IMR-90 (cell line): ENCODE results near the gene FANCF. TPM values are rescaled to one million over a fixed set of nuclear protein-coding genes. Genes with fewer than 3 reads are reported as not detected.

ENCODE experiments used
- ATAC-seq: fragments of 200-7000 bp; cut with Tn5 transposase; 2 replicates; pipeline ENCODE4 v1.9.1; 2020; ENCODE audit warnings: low read depth, mild to moderate bottlenecking, moderate library complexity
- BruUV-seq: library from RNA; stranded (reverse); fragments of 400-500 nt; replicated peaks from 2 replicates; lab custom pipeline; 2021; lab: Mats Ljungman, UMichigan
- CTCF ChIA-PET: fragments of 300-600 bp; formaldehyde crosslinking; extraction: SDS; loops from one replicate; lab custom pipeline; 2021; ENCODE audit warnings: antibody characterized with exemption; lab: Yijun Ruan, JAX
- POLR2A ChIA-PET: fragments of 300-600 bp; sonication (Branson Sonifier 250); formaldehyde crosslinking; loops from one replicate; lab custom pipeline; 2022; ENCODE audit warnings: antibody characterized with exemption; ENCODE audit not compliant: unreplicated experiment; lab: Charles Lee
- DNase-seq: peaks from one replicate; pipeline ENCODE4 v3.0.0; 2013
- H2AFZ ChIP-seq: replicated peaks from 2 replicates; pipeline ENCODE3; 2013; ENCODE audit warnings: low read length, mild to moderate bottlenecking; ENCODE audit not compliant: poor library complexity
- H2AK5ac ChIP-seq: 2 replicates; pipeline ENCODE4 v1.6.1; 2013; ENCODE audit warnings: low read depth, low read length, inconsistent platforms
- H2AK9ac ChIP-seq: replicated peaks from 2 replicates; pipeline ENCODE3; 2013; ENCODE audit warnings: mild to moderate bottlenecking, low read depth, low read length, moderate library complexity; ENCODE audit not compliant: poor library complexity
- H2BK120ac ChIP-seq: 2 replicates; pipeline ENCODE4 v1.6.1; 2013; ENCODE audit warnings: low read depth, low read length, inconsistent platforms
- H2BK15ac ChIP-seq: 3 replicates; pipeline ENCODE4 v1.6.1; 2013; ENCODE audit warnings: low read depth, low read length, inconsistent platforms
- H2BK20ac ChIP-seq: 2 replicates; pipeline ENCODE4 v1.6.1; 2013; ENCODE audit warnings: low read depth, mild to moderate bottlenecking, inconsistent platforms, low read length, moderate library complexity
- H2BK5ac ChIP-seq: 2 replicates; pipeline ENCODE4 v1.6.1; 2013; ENCODE audit warnings: mild to moderate bottlenecking, low read depth, low read length, inconsistent platforms; ENCODE audit not compliant: poor library complexity, severe bottlenecking
- H3K14ac ChIP-seq: replicated peaks from 2 replicates; pipeline ENCODE4 v1.6.1; 2013; ENCODE audit warnings: low read depth, low read length, inconsistent platforms
- H3K18ac ChIP-seq: 2 replicates; pipeline ENCODE4 v1.6.1; 2013; ENCODE audit warnings: low read depth, low read length, control low read depth
- H3K23ac ChIP-seq: 2 replicates; pipeline ENCODE4 v1.6.1; 2013; ENCODE audit warnings: low read depth, low read length, inconsistent platforms
- H3K27ac ChIP-seq: 2 replicates; pipeline ENCODE4 v1.5.1; 2013; ENCODE audit warnings: mild to moderate bottlenecking, control low read depth, low read length; ENCODE audit not compliant: insufficient read depth
- H3K27me3 ChIP-seq: 2 replicates; pipeline ENCODE4 v1.6.1; 2013; ENCODE audit warnings: low read length; ENCODE audit not compliant: control insufficient read depth, insufficient read depth
- H3K36me3 ChIP-seq: 2 replicates; pipeline ENCODE4 v1.6.1; 2013; ENCODE audit warnings: low read length, mixed read lengths; ENCODE audit not compliant: control insufficient read depth, insufficient read depth
- H3K4ac ChIP-seq: 2 replicates; pipeline ENCODE4 v1.6.1; 2013; ENCODE audit warnings: low read depth, low read length, inconsistent platforms
- H3K4me1 ChIP-seq: 2 replicates; pipeline ENCODE4 v1.6.1; 2013; ENCODE audit warnings: low read length, mixed read lengths; ENCODE audit not compliant: control insufficient read depth, insufficient read depth
- H3K4me2 ChIP-seq: 2 replicates; pipeline ENCODE4 v1.6.1; 2013; ENCODE audit warnings: low read depth, mild to moderate bottlenecking, control low read depth, low read length, moderate library complexity
- H3K4me3 ChIP-seq: 2 replicates; pipeline ENCODE4 v1.5.1; 2013; ENCODE audit warnings: low read depth, mild to moderate bottlenecking, control low read depth, low read length, moderate library complexity; ENCODE audit not compliant: insufficient read depth
- H3K56ac ChIP-seq: 2 replicates; pipeline ENCODE4 v1.6.1; 2013; ENCODE audit warnings: low read length, inconsistent platforms; ENCODE audit not compliant: insufficient read depth; ENCODE audit errors: extremely low read depth
- H3K79me1 ChIP-seq, 2 experiments: 2 replicates each; pipeline ENCODE4 v1.6.1; 2013; ENCODE audit warnings: low read length in 2 of 2, inconsistent platforms in 1 of 2, low read depth in 1 of 2
- H3K9ac ChIP-seq: 2 replicates; pipeline ENCODE4 v1.6.1; 2013; ENCODE audit warnings: low read depth, low read length, control low read depth
- H3K9me1 ChIP-seq: 2 replicates; pipeline ENCODE4 v1.6.1; 2013; ENCODE audit warnings: low read length, inconsistent platforms; ENCODE audit not compliant: insufficient read depth
- H3K9me3 ChIP-seq: 2 replicates; pipeline ENCODE4 v1.6.1; 2013; ENCODE audit warnings: low read length; ENCODE audit not compliant: control insufficient read depth, insufficient read depth
- H4K20me1 ChIP-seq: 2 replicates; pipeline ENCODE4 v1.6.1; 2013; ENCODE audit warnings: low read length, inconsistent platforms; ENCODE audit not compliant: insufficient read depth
- H4K5ac ChIP-seq: 2 replicates; pipeline ENCODE4 v1.6.1; 2013; ENCODE audit warnings: mild to moderate bottlenecking, low read depth, low read length, control low read depth
- H4K8ac ChIP-seq, 2 experiments: 2 replicates each; pipeline ENCODE4 v1.6.1; 2013; ENCODE audit warnings: low read depth in 2 of 2, low read length in 2 of 2, control low read depth in 1 of 2, inconsistent platforms in 1 of 2
- H4K91ac ChIP-seq: 2 replicates; pipeline ENCODE4 v1.6.1; 2013; ENCODE audit warnings: low read depth, low read length, inconsistent platforms; ENCODE audit not compliant: insufficient read depth
- BHLHE40 ChIP-seq: fragments of 150-350 bp; IDR thresholded peaks from 2 replicates; pipeline ENCODE4 v1.6.1; 2016; ENCODE audit warnings: mild to moderate bottlenecking, low read depth, low read length
- CHD1 ChIP-seq: IDR thresholded peaks from 2 replicates; pipeline ENCODE4 v1.6.1; 2012; ENCODE audit warnings: low read depth, low read length, improper control_type of control experiment
- MXI1 ChIP-seq: IDR thresholded peaks from 2 replicates; pipeline ENCODE4 v1.6.1; 2012; ENCODE audit warnings: low read depth, mild to moderate bottlenecking, low read length, moderate library complexity, borderline replicate concordance
- RAD21 ChIP-seq: IDR thresholded peaks from 2 replicates; pipeline ENCODE4 v1.6.1; 2012; ENCODE audit warnings: low read length, improper control_type of control experiment
- RFX5 ChIP-seq: IDR thresholded peaks from 2 replicates; pipeline ENCODE4 v1.8.0; 2012; ENCODE audit warnings: low read depth, mild to moderate bottlenecking, low read length, moderate library complexity
- SMC3 ChIP-seq: fragments of 150-350 bp; IDR thresholded peaks from 2 replicates; pipeline ENCODE4 v1.6.1; 2016; ENCODE audit warnings: low read depth, mild to moderate bottlenecking, antibody characterized with exemption, low read length, moderate library complexity
- WGBS, 2 experiments: methylation state at CpG; one replicate each; pipeline versions ENCODE4 v1.1.5 to v1.1.7; 2013; ENCODE audit warnings: missing lambda C conversion rate in 2 of 2; ENCODE audit not compliant: insufficient read length in 1 of 2; ENCODE audit errors: extremely low coverage in 2 of 2; 5-methylcytosine and 5-hydroxymethylcytosine counted together
- dilution Hi-C: fragments of 300-500 bp; cut with HindIII; formaldehyde crosslinking; loops from one replicate; pipeline ENCODE4 v1.14.3; 2018; ENCODE audit warnings: low sequenced_read_pairs; ENCODE audit not compliant: unreplicated experiment
- in situ Hi-C: fragments of 300-500 bp; cut with MboI; formaldehyde crosslinking; loops from 3 replicates; pipeline ENCODE4 v1.14.3; 2019; ENCODE audit warnings: low sequenced_read_pairs, inconsistent platforms, mixed read lengths
- intact Hi-C: fragments of 100-400 bp; cut with micrococcal nuclease; formaldehyde crosslinking; loops from 2 replicates; pipeline ENCODE4 v1.10.0; 2022
- polyA plus RNA-seq, 3 experiments: library from polyadenylated mRNA; depleted of rRNA; stranded (reverse); fragments of >200 nt; gene quantifications; 2 replicates each; pipeline ENCODE4 v1.2.3, GENCODE V29; 2012; ENCODE audit warnings: low replicate concordance in 1 of 3
- total RNA-seq: library from RNA; depleted of rRNA; stranded (reverse); fragments of >200 nt; gene quantifications from 2 replicates; pipeline ENCODE4 v1.2.3, GENCODE V29; 2012

The FANCF gene
- total and polyA plus RNA-seq, 2 of the 4 experiments (the other 2 are of a cell fraction), result 3.3 to 5.6 TPM

DNA sequence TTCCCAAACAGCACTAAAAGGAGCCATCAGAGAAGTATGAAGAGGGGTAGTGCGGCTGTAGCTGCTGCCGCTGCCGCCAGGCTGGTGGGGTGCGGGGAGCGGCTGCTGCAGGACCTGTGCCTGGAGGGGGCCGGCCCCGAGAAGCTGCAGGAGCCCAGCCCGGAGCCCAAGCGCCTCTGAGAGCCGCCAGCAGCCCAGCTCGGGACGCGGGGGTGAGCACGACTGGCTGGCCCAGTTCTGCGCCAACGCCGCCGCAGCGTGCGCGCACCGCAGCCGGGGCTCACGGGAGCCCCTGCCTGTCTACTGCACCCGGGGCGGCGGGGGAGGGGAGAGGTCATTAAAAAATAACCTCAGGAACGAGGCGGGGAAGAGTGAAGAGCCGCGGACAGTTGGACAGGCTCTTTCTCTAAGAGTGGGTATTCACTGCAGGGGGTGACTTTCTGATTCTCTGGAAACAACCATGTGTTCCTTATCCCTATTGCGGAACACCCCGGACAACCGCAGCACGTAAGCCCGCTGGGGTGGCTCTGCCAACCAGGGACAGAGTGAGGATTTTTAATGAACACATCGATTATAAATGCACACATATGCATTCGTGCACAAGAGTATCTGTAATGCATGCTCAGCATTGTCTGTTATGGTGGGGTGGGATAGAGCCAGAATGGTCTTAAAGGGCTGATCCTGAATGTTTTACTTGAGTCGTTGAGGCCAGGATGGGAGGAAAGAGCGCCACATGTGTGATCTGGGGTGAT, 41.2 kb upstream of the FANCF start:
- no peak overlapping the region; the same call in 1 of the 2 replicates for H3K23ac ChIP-seq
- H2AK5ac ChIP-seq, result no peak overlapping the region
- H2BK5ac ChIP-seq, result no peak overlapping the region
- H3K4me3 ChIP-seq, result peak overlapping the region; percentile 30
- peak overlapping the region; percentile 1 for H2AFZ ChIP-seq
- intact Hi-C loops, result no loop called here
- H4K8ac ChIP-seq, result no peak overlapping the region
- BruUV-seq, result no TSS peak
- H3K4me2 ChIP-seq, result peak overlapping the region; percentile 64; the same call in 1 of the 2 replicates
- no peak overlapping the region for H3K18ac ChIP-seq
- DNase-seq, result peak; percentile 1
- no peak overlapping the region for H2BK20ac ChIP-seq
- H4K5ac ChIP-seq, result no peak overlapping the region
- H3K9ac ChIP-seq, result no peak overlapping the region
- dilution Hi-C loops, result no loop called here
- in situ Hi-C loops, result no loop called here
- no peaks in the 10 kb centered on the region for H3K79me1 ChIP-seq
- no peak for TF ChIP-seq BHLHE40
- TF ChIP-seq RAD21, result no peak
- TF ChIP-seq MXI1, result no peak
- no peak for TF ChIP-seq CHD1
- no peak for TF ChIP-seq RFX5
- TF ChIP-seq SMC3, result no peak
- H4K20me1 ChIP-seq, result no peaks in the 10 kb centered on the region
- POLR2A ChIA-PET, result no interaction called here
- no peak overlapping the region for H2BK15ac ChIP-seq
- H3K9me3 ChIP-seq, result no peaks in the 10 kb centered on the region
- peak; percentile 89 for ATAC-seq
- H3K4ac ChIP-seq, result no peak overlapping the region
- H3K14ac ChIP-seq, result no peak overlapping the region
- H3K4me1 ChIP-seq, result no peaks in the 10 kb centered on the region
- no peak overlapping the region for H3K56ac ChIP-seq
- no peak overlapping the region for H2BK120ac ChIP-seq
- no peak overlapping the region for H3K27ac ChIP-seq
- WGBS, 2 experiments, result 17% methylated on average over 2 of the region's 40 CpGs; no CpG with 5 or more reads in 1 of the 2 experiments
- CTCF ChIA-PET, result no interaction called here
- H4K91ac ChIP-seq, result no peak overlapping the region
- no peak overlapping the region for H2AK9ac ChIP-seq
- no peaks in the 10 kb centered on the region for H3K36me3 ChIP-seq
- H3K27me3 ChIP-seq, result peaks cover 23% of the 10 kb centered on the region
- no peaks in the 10 kb centered on the region for H3K9me1 ChIP-seq
